Measurements from ENCODE around the gene NHLRC1. TPM values are rescaled to one million over a fixed set of nuclear protein-coding genes. Genes with fewer than 3 reads are reported as not detected.

Gene NHLRC1
- 1 to 10 TPM in 3 of 4 donors, under 1 TPM in 1; 0.49 to 1.8 (median 1.3) TPM for total RNA-seq

- no peaks in the 10 kb centered on the region for H3K36me3 ChIP-seq
- intact Hi-C loops (cut with DNase I): loop anchor here (10.0 kb wide), 2 partner anchors 138 to 288 kb away; partner anchors contain the start of gene KIF13A
- WGBS, 2 donors: 57 to 66% methylated on average over 9 to 19 of the region's 82 CpGs
Observed at GRCh38 chr6:18122128-18123093, at the start of gene NHLRC1. NHLRC1 (minus strand) TSS chr6:18122677; CDS start chr6:18122606, 71 bp downstream.

DNA sequence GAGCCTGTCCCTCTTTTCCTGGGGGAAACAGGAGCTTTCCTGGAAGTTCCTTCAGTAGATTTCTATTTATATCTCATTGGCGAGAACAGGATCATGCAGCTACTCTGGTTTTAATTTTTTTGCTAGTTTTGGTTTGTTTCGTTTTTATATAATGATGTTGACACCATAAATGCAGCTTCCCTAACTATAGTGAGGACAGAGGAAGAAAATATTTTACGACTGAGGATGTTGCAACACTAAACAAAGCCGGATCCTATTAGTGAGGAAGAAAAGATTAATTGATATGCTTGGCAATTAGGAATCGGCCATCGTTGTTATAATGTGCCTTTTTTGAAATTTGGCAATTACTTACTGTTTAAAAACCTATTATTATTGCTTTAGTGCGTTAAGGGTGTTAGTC lies 49.4 kb upstream of the NHLRC1 start:
- no peak for TF ChIP-seq POLR2A (IDR thresholded peaks at IDR 0.05)
- TF ChIP-seq CTCF (IDR thresholded peaks at IDR 0.05): no peak
- no peaks in the 10 kb centered on the region for H3K27me3 ChIP-seq
- DNase-seq: no peak
- intact Hi-C loops (cut with DNase I): no loop called here
- peaks cover 0 to 7% (median 0%) of the 10 kb centered on the region in 3 donors for H3K9me3 ChIP-seq
- no peak overlapping the region for H3K4me3 ChIP-seq
- H3K27ac ChIP-seq: no peak overlapping the region
- WGBS, 2 donors: 73 to 82% methylated on average over 7 of the region's 7 CpGs
- H3K4me1 ChIP-seq: no peaks in the 10 kb centered on the region
- peaks cover 0 to 86% (median 0%) of the 10 kb centered on the region in 3 donors for H3K36me3 ChIP-seq

More at GRCh38 chr6:18122128-18123093, at the start of gene NHLRC1:
- peaks cover 7 to 24% (median 14%) of the 10 kb centered on the region in 3 donors for H3K4me1 ChIP-seq
- H3K27ac ChIP-seq: peak within 1 kb of the TSS; percentile 56 to 70 (median 61)
- H3K27me3 ChIP-seq: no peaks in the 10 kb centered on the region
- no peaks in the 10 kb centered on the region for H3K9me3 ChIP-seq
- DNase-seq: peak; percentile 35
- TF ChIP-seq CTCF (IDR thresholded peaks at IDR 0.05) (peak; percentile 81 to 99 (median 94)), POLR2A (IDR thresholded peaks at IDR 0.05) (peak in 2 of 4 donors; percentile 7 to 45)
- H3K4me3 ChIP-seq: peak within 1 kb of the TSS; percentile 38 to 69 (median 50)

- WGBS, 2 donors: 96 to 97% methylated on average over 3 of the region's 3 CpGs
- intact Hi-C loops (cut with DNase I): no loop called here
- Histone ChIP-seq H3K36me3 (peaks cover 0 to 99% (median 0%) of the 10 kb centered on the region in 3 donors), H3K4me1 (no peaks in the 10 kb centered on the region), H3K4me3 (no peak overlapping the region), H3K27me3 (no peaks in the 10 kb centered on the region), H3K9me3 (peaks cover 0 to 7% (median 0%) of the 10 kb centered on the region in 3 donors), H3K27ac (no peak overlapping the region)
- no peak for DNase-seq
- TF ChIP-seq CTCF (IDR thresholded peaks at IDR 0.05) (no peak), POLR2A (IDR thresholded peaks at IDR 0.05) (no peak)
Observed at GRCh38 chr6:18168264-18168663, 45.8 kb upstream of the NHLRC1 start.

GRCh38 chr6:18166312-18167036 lies 44.0 kb upstream of the NHLRC1 start:
- WGBS, 2 donors: 86 to 88% methylated on average over 2 of the region's 2 CpGs

More at GRCh38 chr6:18166312-18167036, 44.0 kb upstream of the NHLRC1 start:
- intact Hi-C loops (cut with DNase I): no loop called here
- Histone ChIP-seq H3K4me3 (no peak overlapping the region), H3K36me3 (peaks cover 0 to 99% (median 0%) of the 10 kb centered on the region in 3 donors), H3K27me3 (no peaks in the 10 kb centered on the region), H3K27ac (no peak overlapping the region), H3K9me3 (peaks cover 0 to 7% (median 0%) of the 10 kb centered on the region in 3 donors), H3K4me1 (peaks cover 0 to 3% (median 0%) of the 10 kb centered on the region in 3 donors)
- TF ChIP-seq CTCF (IDR thresholded peaks at IDR 0.05): no peak
- TF ChIP-seq POLR2A (IDR thresholded peaks at IDR 0.05): no peak
- DNase-seq: no peak

All from esophagus squamous epithelium (tissue), 5 donors.